OCI-LY7 (cell line): Measurements from ENCODE around the gene GALP. TPM values are rescaled to one million over a fixed set of nuclear protein-coding genes. Genes with fewer than 3 reads are reported as not detected.

ENCODE experiments used
- BruUV-seq: library from RNA; stranded (reverse); fragments of 400-500 nt; replicated peaks from 2 replicates; lab custom pipeline; 2021; lab: Mats Ljungman, UMichigan
- CTCF ChIA-PET: fragments of 300-600 bp; sonication (Branson Sonifier 250); formaldehyde crosslinking; loops from one replicate; lab custom pipeline; 2022; ENCODE audit warnings: antibody characterized with exemption; ENCODE audit not compliant: unreplicated experiment; lab: Charles Lee
- POLR2A ChIA-PET: fragments of 300-600 bp; sonication (Branson Sonifier 250); formaldehyde crosslinking; loops from one replicate; lab custom pipeline; 2022; ENCODE audit warnings: antibody characterized with exemption; lab: Charles Lee
- DNase-seq: peaks from one replicate; pipeline ENCODE4 v3.0.0-alpha.2; 2015; ENCODE audit warnings: low spot score
- H2AFZ ChIP-seq: fragments of 200-600 bp; sonication (generic), shearing (Covaris generic); 2 replicates; pipeline ENCODE4 v1.6.1; 2014; ENCODE audit warnings: mild to moderate bottlenecking, antibody characterized with exemption, low read length, moderate library complexity
- H3K27ac ChIP-seq: fragments of 200-600 bp; sonication (generic); 2 replicates; pipeline ENCODE4 v1.5.1; 2014; ENCODE audit warnings: mixed run types, low read depth, mild to moderate bottlenecking, moderate library complexity, low read length, inconsistent platforms; ENCODE audit not compliant: poor library complexity, severe bottlenecking
- H3K36me3 ChIP-seq: fragments of 200-600 bp; sonication (generic); 2 replicates; pipeline ENCODE4 v1.6.1; 2014; ENCODE audit warnings: mild to moderate bottlenecking, antibody characterized with exemption, low read length, moderate library complexity, mixed read lengths; ENCODE audit not compliant: insufficient read depth
- H3K4me1 ChIP-seq: fragments of 200-600 bp; sonication (generic); 2 replicates; pipeline ENCODE4 v1.5.1; 2014; ENCODE audit warnings: mild to moderate bottlenecking, low read length; ENCODE audit not compliant: insufficient read depth, poor library complexity, severe bottlenecking
- H3K4me2 ChIP-seq: fragments of 200-600 bp; sonication (generic); 2 replicates; pipeline ENCODE4 v1.6.1; 2014; ENCODE audit warnings: mild to moderate bottlenecking, low read length
- H3K4me3 ChIP-seq: fragments of 200-600 bp; sonication (generic); 2 replicates; pipeline ENCODE4 v1.5.1; 2014; ENCODE audit warnings: mild to moderate bottlenecking, low read depth, low read length; ENCODE audit not compliant: poor library complexity, severe bottlenecking
- H3K79me2 ChIP-seq: fragments of 200-600 bp; sonication (generic); 2 replicates; pipeline ENCODE4 v1.6.1; 2016; ENCODE audit warnings: low read depth, mild to moderate bottlenecking, low read length, moderate library complexity, mixed read lengths; ENCODE audit not compliant: insufficient read depth
- H3K9me2 ChIP-seq: fragments of 200-600 bp; sonication (generic); 2 replicates; pipeline ENCODE4 v1.6.1; 2016; ENCODE audit warnings: mild to moderate bottlenecking, low read length, mixed read lengths; ENCODE audit not compliant: insufficient read depth
- H3K9me3 ChIP-seq: fragments of 200-600 bp; sonication (generic); 2 replicates; pipeline ENCODE4 v1.6.1; 2014; ENCODE audit warnings: mild to moderate bottlenecking, mixed run types, low read length, mixed read lengths
- H4K20me1 ChIP-seq: fragments of 200-600 bp; sonication (generic); 2 replicates; pipeline ENCODE4 v1.6.1; 2014; ENCODE audit warnings: mild to moderate bottlenecking, antibody characterized with exemption, low read length, moderate library complexity, mixed read lengths; ENCODE audit not compliant: insufficient read depth
- EZH2phosphoT487 ChIP-seq: fragments of 200-600 bp; sonication (generic); IDR thresholded peaks from 2 replicates; pipeline ENCODE4 v1.6.1; 2018; ENCODE audit warnings: low read depth, borderline replicate concordance, mild to moderate bottlenecking, mixed run types, antibody characterized with exemption, low read length, moderate library complexity, mixed read lengths
- intact Hi-C: fragments of 100-400 bp; cut with micrococcal nuclease; formaldehyde crosslinking; loops from one replicate; pipeline ENCODE4 v1.10.0; 2022; ENCODE audit not compliant: unreplicated experiment
- total RNA-seq, 2 experiments: library from RNA; depleted of rRNA in 1 of 2; stranded (reverse); fragments of >200 nt in 1 of 2; shearing (Covaris generic) in 1 of 2; gene quantifications; 2 replicates each; pipeline ENCODE4 v1.2.3, GENCODE V29; 2014 to 2022
- TF ChIP-seq, protein P1 (sequence below): fragments of 200-600 bp; sonication (generic); conservative IDR thresholded peaks from 2 replicates; pipeline ENCODE4 v1.5.1; 2014; ENCODE audit warnings: mild to moderate bottlenecking, antibody characterized with exemption, low read length, moderate library complexity, mixed read lengths

GALP gene
- total RNA-seq, 2 experiments from 2014 or later: not detected

GRCh38 chr19:56138069-56138468, 37.7 kb upstream of the GALP start:
- no peaks in the 10 kb centered on the region for H3K9me2 ChIP-seq
- no peak overlapping the region for H3K4me2 ChIP-seq
- H3K4me1 ChIP-seq: peaks cover 13% of the 10 kb centered on the region
- TF ChIP-seq, protein P1, sequence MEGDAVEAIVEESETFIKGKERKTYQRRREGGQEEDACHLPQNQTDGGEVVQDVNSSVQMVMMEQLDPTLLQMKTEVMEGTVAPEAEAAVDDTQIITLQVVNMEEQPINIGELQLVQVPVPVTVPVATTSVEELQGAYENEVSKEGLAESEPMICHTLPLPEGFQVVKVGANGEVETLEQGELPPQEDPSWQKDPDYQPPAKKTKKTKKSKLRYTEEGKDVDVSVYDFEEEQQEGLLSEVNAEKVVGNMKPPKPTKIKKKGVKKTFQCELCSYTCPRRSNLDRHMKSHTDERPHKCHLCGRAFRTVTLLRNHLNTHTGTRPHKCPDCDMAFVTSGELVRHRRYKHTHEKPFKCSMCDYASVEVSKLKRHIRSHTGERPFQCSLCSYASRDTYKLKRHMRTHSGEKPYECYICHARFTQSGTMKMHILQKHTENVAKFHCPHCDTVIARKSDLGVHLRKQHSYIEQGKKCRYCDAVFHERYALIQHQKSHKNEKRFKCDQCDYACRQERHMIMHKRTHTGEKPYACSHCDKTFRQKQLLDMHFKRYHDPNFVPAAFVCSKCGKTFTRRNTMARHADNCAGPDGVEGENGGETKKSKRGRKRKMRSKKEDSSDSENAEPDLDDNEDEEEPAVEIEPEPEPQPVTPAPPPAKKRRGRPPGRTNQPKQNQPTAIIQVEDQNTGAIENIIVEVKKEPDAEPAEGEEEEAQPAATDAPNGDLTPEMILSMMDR: no peak
- TF ChIP-seq EZH2phosphoT487: no peak
- no TSS peak for BruUV-seq
- H4K20me1 ChIP-seq: no peaks in the 10 kb centered on the region
- H2AFZ ChIP-seq: no peak overlapping the region
- H3K27ac ChIP-seq: no peak overlapping the region
- no peaks in the 10 kb centered on the region for H3K36me3 ChIP-seq
- ChIA-PET POLR2A (no interaction called here), CTCF (no interaction called here)
- H3K79me2 ChIP-seq: peaks cover 9% of the 10 kb centered on the region
- intact Hi-C loops: no loop called here
- no peak for DNase-seq
- no peaks in the 10 kb centered on the region for H3K9me3 ChIP-seq
- no peak overlapping the region for H3K4me3 ChIP-seq

DNA sequence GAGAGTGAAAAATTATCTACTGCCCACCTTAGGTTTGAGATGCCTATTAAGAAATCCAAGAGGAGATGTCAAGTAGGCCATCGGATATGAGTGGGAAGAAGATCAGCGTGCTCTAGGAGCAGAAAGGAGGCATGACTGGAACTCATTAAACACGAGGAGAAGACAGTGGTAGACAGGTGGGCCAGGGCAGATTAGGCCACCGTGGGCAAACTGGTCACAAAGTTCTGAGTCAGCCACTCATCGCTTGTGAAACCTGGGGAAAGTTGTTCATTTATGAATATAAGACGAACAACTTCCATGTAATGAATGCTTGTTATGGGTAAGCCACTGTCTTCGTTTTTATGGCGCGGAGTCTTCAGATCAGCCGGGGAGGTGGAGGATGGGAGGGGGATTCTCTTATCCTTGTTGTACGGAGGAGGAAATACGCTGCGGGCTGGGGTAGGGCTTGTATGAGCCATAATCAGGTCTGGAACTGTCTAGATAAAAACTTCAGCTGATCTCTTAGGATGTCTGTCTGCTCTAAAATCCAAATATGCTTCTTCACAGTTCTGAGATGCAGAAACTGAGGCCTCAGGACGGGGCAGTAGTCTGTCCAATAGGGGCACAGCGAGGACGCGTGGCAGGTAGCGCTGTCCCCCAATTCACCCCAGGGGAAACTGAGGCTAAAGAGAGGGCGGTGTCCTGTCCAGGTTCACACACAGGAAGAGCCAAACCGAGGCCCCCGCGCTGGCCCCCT, 35.8 kb upstream of the GALP start:
- Histone ChIP-seq H3K9me2 (no peaks in the 10 kb centered on the region), H3K4me1 (peaks cover 13% of the 10 kb centered on the region), H2AFZ (peak overlapping the region; percentile 92; the same call in 1 of the 2 replicates), H3K4me2 (peak overlapping the region; percentile 92), H3K36me3 (no peaks in the 10 kb centered on the region), H3K79me2 (peaks cover 9% of the 10 kb centered on the region), H3K4me3 (peak overlapping the region; percentile 87), H3K9me3 (no peaks in the 10 kb centered on the region), H4K20me1 (no peaks in the 10 kb centered on the region), H3K27ac (peak overlapping the region; percentile 36)
- no peak for DNase-seq
- ChIA-PET POLR2A (no interaction called here), CTCF (interaction anchor here (0.6 kb wide), 1 partner anchor 1984 kb away, joined by 3 read pairs; no protein-coding TSS in a partner anchor)
- no peak for TF ChIP-seq EZH2phosphoT487
- TF ChIP-seq, protein P1: no peak
- intact Hi-C loops: loop anchor here (5.0 kb wide), 1 partner anchor 498 kb away; the partner anchor contains the start of genes ZNF580 and ZNF581
- BruUV-seq: TSS peak; percentile 86
